Keratinocyte (primary cell): Measurements from ENCODE around the gene CFAP300.

Source experiments
- EZH2 ChIP-seq: IDR thresholded peaks from one replicate; pipeline ENCODE4 v1.6.1; 2012; ENCODE audit warnings: inconsistent platforms, mild to moderate bottlenecking, low read length, moderate library complexity
- TF ChIP-seq, protein P1 (sequence below), 3 experiments: IDR thresholded peaks in 1 of 3; conservative IDR thresholded peaks in 1 of 3; optimal IDR thresholded peaks in 1 of 3; 2 replicates in 2 of 3; 3 replicates in 1 of 3; pipeline versions ENCODE3 to v1.5.1; 2011; ENCODE audit warnings: low read length in 3 of 3, mild to moderate bottlenecking in 3 of 3, moderate library complexity in 2 of 3, control low read depth in 1 of 3, inconsistent platforms in 1 of 3; ENCODE audit not compliant: insufficient read depth in 2 of 3; ENCODE audit errors: extremely low read depth in 1 of 3

DNA sequence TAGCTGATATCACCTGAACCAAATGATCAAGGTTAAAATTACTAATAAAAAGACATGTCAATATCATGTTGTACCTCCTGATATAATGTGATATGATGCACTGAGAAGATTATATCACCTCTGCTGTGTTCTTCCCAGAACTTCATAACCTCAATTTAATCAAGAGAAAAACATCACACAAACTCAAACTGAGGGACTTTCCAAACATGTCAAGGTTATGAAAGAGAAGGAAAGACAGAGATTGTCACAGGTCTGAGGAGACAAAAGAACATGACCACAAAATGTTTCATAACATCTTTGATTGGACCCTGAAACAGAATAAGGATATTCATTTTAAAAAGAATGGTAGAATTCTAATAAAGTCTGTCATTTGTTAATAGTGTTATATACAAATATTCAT, 43.0 kb upstream of the CFAP300 start:
- TF ChIP-seq, protein P1, sequence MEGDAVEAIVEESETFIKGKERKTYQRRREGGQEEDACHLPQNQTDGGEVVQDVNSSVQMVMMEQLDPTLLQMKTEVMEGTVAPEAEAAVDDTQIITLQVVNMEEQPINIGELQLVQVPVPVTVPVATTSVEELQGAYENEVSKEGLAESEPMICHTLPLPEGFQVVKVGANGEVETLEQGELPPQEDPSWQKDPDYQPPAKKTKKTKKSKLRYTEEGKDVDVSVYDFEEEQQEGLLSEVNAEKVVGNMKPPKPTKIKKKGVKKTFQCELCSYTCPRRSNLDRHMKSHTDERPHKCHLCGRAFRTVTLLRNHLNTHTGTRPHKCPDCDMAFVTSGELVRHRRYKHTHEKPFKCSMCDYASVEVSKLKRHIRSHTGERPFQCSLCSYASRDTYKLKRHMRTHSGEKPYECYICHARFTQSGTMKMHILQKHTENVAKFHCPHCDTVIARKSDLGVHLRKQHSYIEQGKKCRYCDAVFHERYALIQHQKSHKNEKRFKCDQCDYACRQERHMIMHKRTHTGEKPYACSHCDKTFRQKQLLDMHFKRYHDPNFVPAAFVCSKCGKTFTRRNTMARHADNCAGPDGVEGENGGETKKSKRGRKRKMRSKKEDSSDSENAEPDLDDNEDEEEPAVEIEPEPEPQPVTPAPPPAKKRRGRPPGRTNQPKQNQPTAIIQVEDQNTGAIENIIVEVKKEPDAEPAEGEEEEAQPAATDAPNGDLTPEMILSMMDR (optimal IDR thresholded peaks at IDR 0.05 in 1 of 3, IDR thresholded peaks at IDR 0.05 in 1 of 3, conservative IDR thresholded peaks at IDR 0.05 in 1 of 3; ENCODE audit: extremely low read depth in 1 of 3, insufficient read depth in 2 of 3, low read length in 3 of 3) = no peak
- TF ChIP-seq EZH2 = no peak
